GM19099 (cell line): ENCODE results near the gene SLC6A4.

ENCODE experiments used
- POLR2A ChIP-seq: IDR thresholded peaks from 3 replicates; pipeline ENCODE4 v1.6.1; 2011; ENCODE audit warnings: low read depth; ENCODE audit not compliant: insufficient read length; ENCODE audit errors: extremely low read depth

Gene SLC6A4

DNA sequence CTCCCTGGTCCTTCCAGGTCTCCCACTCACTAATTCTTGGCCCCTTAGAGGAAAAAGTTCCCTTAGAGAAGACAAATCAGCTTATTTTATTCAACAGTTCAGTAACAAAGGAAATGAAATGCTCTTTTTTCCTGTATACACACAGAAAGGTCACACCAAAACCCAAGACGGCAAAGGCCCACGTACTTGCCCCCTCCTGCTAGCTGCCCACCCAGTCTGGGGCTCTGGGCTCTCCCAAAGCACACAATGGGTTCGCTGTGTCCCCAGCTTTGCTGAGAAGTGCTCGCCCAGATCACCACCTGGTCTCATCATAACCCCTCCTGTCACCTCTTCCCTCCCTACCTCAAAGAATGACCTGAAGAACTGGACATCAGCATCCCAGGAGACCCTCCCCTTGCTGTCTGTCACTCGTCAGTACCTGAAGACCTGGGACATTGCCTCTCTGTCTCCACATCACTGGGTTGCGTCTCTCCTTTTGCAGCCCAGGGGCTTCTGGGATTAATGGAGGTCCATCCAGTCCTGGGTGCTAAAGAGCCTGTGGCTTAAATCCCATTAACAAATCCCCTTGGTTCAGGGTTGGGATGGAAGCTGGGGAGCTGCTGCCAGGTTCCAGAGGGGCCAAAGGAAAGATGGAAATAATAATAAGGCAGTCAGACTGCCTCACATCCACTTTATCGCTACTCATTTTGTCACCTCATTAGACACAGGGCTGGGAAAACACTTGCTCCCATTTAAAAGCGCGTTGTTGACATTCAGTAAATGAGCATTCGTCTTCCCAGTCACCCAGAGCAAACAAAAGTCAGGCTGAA lies 3.3 kb downstream of the SLC6A4 start:
- no peak for TF ChIP-seq POLR2A

- TF ChIP-seq POLR2A: no peak
Measured at GRCh38 chr17:30230596-30231125, 4.8 kb downstream of the SLC6A4 start.

GRCh38 chr17:30229012-30229411 lies 6.5 kb downstream of the SLC6A4 start:
- no peak for TF ChIP-seq POLR2A

- no peak for TF ChIP-seq POLR2A
Measured at GRCh38 chr17:30228011-30228410, 7.5 kb downstream of the SLC6A4 start.

DNA sequence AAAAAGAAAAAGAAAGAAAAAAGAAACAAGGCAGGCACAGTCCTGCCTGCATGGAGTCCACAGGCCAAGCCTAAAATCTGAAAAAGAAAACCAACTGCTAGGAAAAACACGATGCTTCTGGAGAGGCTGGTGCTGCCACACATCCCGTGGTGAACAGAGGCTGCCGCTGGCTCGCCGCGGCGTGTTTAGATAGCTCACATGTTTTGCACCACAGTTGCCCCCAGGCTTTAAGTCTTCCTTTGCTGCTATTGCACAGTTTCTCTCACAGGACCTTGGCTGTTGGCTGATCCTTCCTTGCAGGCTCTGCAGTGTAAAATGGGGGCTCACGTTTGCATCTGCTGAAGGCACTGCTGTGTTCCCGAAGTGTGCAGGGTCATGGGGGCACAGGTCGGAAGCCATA lies 8.6 kb downstream of the SLC6A4 start:
- TF ChIP-seq POLR2A: no peak

GRCh38 chr17:30225919-30226553 lies 9.5 kb downstream of the SLC6A4 start:
- TF ChIP-seq POLR2A: no peak

- no peak for TF ChIP-seq POLR2A
Measured at GRCh38 chr17:30225112-30225511, 10.4 kb downstream of the SLC6A4 start.

DNA sequence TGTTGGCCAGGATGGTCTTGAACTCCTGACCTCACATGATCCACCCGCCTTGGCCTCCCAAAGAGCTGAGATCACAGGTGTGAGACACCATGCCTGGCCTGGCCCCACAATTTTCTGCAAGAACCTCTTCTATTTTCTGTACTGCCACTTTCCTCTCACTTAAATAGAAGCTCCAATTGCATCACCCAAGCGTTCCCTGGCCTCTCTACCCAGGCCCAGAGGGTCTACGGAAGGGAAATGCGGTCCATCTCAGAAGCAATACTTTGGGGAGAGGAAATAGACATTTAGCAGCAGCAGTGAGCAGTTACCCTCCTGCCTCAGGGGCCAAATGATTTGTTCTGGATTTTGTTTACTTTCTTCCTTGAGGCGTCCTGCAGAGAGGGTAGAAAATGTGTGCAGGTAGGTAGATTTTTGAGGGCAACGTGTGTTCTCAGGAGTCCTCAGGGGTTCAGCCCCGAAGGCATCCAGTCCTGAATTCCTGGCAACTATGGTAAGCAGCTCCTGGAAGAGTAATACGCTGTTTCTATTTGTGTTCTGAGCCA lies 11.0 kb downstream of the SLC6A4 start:
- TF ChIP-seq POLR2A: no peak

DNA sequence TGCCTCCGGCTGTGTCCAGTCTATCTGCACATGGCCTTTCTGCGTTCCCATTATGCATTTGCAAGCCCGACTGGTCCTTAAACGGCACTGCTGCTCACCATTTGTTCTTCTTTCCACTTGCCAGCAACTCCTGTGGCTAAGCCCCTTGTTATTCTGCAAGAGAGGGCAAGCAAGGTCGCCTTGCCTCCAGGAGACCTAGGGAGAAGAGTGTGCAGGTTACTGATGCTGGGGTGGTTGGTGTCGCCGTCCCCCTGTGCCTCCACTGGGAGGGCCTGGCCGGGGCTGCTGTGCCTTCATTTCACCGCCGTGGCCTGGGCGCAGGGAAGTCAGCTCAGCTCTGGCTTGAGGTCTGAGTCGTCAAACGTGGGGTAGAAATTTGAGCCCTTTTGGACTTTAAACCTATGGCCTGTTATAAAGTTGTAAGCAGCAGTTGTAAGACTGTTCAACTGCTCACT lies 12.7 kb downstream of the SLC6A4 start:
- no peak for TF ChIP-seq POLR2A

DNA sequence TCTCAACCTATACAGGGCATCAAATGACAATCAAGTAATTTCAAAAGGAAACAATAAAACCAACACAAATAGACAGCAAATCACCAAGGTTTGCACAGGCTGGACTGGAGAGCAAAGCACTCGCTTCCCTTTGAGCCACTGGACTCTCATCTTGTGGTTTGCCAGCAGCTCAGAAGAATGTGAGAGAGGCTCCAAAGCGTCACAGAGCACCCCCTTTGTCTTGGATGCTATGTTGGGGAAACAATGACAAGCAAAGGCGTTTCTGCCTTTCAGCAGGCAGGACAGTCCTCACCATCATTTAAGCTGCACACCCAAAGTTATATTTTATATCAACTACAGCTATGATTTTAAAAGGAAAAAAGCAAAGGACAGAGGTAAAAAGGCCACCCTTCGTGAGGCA lies 13.2 kb downstream of the SLC6A4 start:
- TF ChIP-seq POLR2A: no peak

DNA sequence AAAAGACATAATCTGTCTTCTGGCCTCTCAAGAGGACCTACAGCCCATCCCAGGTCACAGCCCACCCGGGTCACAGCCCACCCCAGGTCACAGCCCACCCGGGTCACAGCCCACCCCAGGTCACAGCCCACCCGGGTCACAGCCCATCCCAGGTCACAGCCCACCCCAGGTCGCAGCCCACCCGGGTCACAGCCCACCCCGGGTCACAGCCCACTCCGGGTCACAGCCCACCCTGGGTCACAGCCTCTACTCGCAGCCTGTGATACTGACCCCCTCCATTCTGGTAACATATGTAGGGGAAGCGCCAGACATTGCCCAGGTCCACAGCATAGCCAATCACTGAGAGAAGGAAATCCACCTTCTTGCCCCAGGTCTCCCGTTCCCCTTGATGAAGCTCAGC lies 14.2 kb downstream of the SLC6A4 start:
- no peak for TF ChIP-seq POLR2A

DNA sequence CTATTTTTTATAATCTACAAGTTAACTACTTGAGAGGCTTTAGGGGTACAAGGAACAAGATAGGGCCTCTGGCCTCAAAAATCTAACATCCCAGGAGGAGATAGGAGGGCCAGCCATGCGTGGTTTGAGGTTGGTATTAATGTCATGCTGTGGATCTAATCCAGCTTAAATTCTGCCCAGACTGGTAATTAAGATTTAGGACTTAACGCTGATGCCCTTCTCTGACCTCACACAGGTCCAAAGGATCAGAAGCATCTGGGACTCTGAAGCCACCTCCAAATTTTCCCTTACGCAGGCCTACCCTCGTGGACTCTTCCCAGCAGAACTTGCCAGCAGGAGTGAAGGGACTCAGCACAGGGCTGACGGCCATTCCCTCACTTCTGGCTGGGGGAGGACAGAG lies 15.1 kb downstream of the SLC6A4 start:
- no peak for TF ChIP-seq POLR2A

DNA sequence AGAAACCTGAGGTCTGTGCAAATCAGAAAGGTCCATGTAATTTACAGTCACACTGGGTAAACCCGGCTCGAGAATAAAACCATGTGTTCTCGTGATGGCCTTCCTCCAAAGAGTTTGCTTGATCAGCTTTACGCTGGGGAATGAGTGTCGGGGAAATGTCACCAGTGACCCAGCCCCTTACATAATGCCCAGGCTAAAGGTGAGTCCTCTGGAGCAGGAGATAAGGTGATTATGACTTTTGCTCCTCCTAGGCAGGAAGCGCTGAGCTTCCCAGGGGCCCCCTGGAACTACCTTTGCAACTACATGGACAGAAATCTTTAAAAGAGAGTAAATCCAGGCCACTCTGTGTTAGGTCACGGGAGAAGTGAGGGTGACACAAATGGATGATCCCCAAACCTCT lies 15.7 kb downstream of the SLC6A4 start:
- no peak for TF ChIP-seq POLR2A

DNA sequence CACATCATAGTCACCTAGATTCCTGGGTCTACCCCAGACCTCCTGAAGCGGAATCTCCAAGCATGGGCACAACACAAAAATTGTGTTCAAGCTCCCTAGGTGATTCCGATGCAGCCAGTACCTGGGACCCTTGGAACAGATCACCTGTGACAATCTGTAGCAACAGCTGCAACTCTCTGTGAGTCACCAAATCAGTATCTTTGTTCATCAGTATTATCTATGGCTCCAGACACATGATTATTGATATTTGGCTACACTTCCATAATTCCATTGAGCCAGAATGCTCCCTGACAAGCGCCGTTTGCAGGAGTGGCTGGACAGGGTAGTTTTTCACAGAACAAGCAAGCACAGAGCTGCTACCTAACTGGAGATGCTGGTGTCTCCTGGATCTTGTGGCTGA lies 16.2 kb downstream of the SLC6A4 start:
- no peak for TF ChIP-seq POLR2A

DNA sequence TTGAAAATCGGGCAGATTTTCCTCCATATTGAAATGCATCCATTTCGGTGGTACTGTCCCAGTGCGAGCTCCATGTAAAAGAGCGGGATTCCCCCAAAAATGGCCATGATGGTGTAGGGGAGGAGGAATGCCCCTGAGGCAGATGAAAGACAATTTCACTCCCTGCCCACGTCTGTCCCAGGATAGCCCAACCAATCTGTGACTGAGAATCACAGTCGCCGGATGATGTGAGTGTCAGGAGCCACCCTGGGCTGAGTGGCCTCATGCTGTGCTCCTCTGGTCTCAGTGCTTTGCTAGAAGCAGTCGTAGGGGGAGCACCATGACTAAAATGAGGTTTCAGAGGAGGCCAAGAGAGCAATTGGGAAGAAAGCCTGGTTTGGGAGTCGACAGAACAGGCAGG lies 16.7 kb downstream of the SLC6A4 start:
- TF ChIP-seq POLR2A: no peak

- TF ChIP-seq POLR2A: no peak
Measured at GRCh38 chr17:30217746-30218245, 17.7 kb downstream of the SLC6A4 start.
